Mucosa of rectum (tissue), 2 donors: ENCODE data around the gene AKAP8L.

Experiments used
- H3K27ac ChIP-seq, 2 donors: one replicate each; pipeline ENCODE4 v1.7.0; 2013; ENCODE audit warnings: inconsistent platforms in 2 of 2, low read depth in 2 of 2, low read length in 2 of 2
- H3K27me3 ChIP-seq, 2 donors: one replicate each; pipeline ENCODE4 v1.7.0; 2013; ENCODE audit warnings: low read length in 2 of 2; ENCODE audit not compliant: control insufficient read depth in 2 of 2, insufficient read depth in 2 of 2
- H3K36me3 ChIP-seq, 2 donors: one replicate each; pipeline ENCODE4 v1.7.0; 2013; ENCODE audit warnings: low read length in 2 of 2; ENCODE audit not compliant: control insufficient read depth in 2 of 2, insufficient read depth in 2 of 2
- H3K4me1 ChIP-seq, 2 donors: one replicate each; pipeline ENCODE4 v1.7.0; 2013; ENCODE audit warnings: low read length in 2 of 2, mild to moderate bottlenecking in 1 of 2; ENCODE audit not compliant: control insufficient read depth in 2 of 2, insufficient read depth in 2 of 2
- H3K4me3 ChIP-seq, 2 donors: one replicate each; pipeline ENCODE4 v1.7.0; 2013; ENCODE audit warnings: low read length in 2 of 2
- H3K9ac ChIP-seq, 2 donors: one replicate each; pipeline ENCODE4 v1.7.0; 2013; ENCODE audit warnings: low read length in 2 of 2, low read depth in 1 of 2, mild to moderate bottlenecking in 1 of 2
- H3K9me3 ChIP-seq, 2 donors: one replicate each; pipeline ENCODE4 v1.7.0; 2013; ENCODE audit warnings: low read length in 2 of 2; ENCODE audit not compliant: control insufficient read depth in 2 of 2
- donor health status: healthy.
- donor health status: Normal muscosa, but diverticular disease.

Gene AKAP8L

GRCh38 chr19:15456441-15456840, 37.7 kb upstream of the AKAP8L start:
- peaks cover 14 to 23% of the 10 kb centered on the region in 2 donors for H3K27me3 ChIP-seq

GRCh38 chr19:15455996-15456395, 37.2 kb upstream of the AKAP8L start:
- peaks cover 0 to 6% of the 10 kb centered on the region in 2 donors for H3K36me3 ChIP-seq
- no peak overlapping the region for H3K27ac ChIP-seq
- H3K9ac ChIP-seq = no peak overlapping the region
- H3K4me3 ChIP-seq = no peak overlapping the region
- peaks cover 14 to 23% of the 10 kb centered on the region in 2 donors for H3K27me3 ChIP-seq
- peaks cover 5 to 6% of the 10 kb centered on the region in 2 donors for H3K4me1 ChIP-seq
- H3K9me3 ChIP-seq = no peaks in the 10 kb centered on the region

More at GRCh38 chr19:15456441-15456840, 37.7 kb upstream of the AKAP8L start:
- Histone ChIP-seq H3K9me3 (no peaks in the 10 kb centered on the region), H3K9ac (no peak overlapping the region), H3K36me3 (peaks cover 0 to 6% of the 10 kb centered on the region in 2 donors), H3K4me1 (peaks cover 5 to 6% of the 10 kb centered on the region in 2 donors), H3K27ac (no peak overlapping the region), H3K4me3 (no peak overlapping the region)

GRCh38 chr19:15453906-15454860, 35.4 kb upstream of the AKAP8L start:
- no peaks in the 10 kb centered on the region for H3K9me3 ChIP-seq
- H3K27me3 ChIP-seq = peaks cover 14 to 23% of the 10 kb centered on the region in 2 donors
- H3K4me3 ChIP-seq = no peak overlapping the region
- peaks cover 7% of the 10 kb centered on the region in 2 donors for H3K4me1 ChIP-seq
- no peak overlapping the region for H3K9ac ChIP-seq
- H3K27ac ChIP-seq = no peak overlapping the region
- H3K36me3 ChIP-seq = peaks cover 0 to 6% of the 10 kb centered on the region in 2 donors

GRCh38 chr19:15453091-15453578, 34.3 kb upstream of the AKAP8L start:
- Histone ChIP-seq H3K4me1 (peaks cover 12 to 13% of the 10 kb centered on the region in 2 donors), H3K9ac (no peak overlapping the region), H3K27ac (peak overlapping the region in 1 of 2 donors; percentile 24), H3K9me3 (no peaks in the 10 kb centered on the region), H3K27me3 (peaks cover 14 to 23% of the 10 kb centered on the region in 2 donors), H3K4me3 (peak overlapping the region; percentile 40 to 61), H3K36me3 (peaks cover 0 to 6% of the 10 kb centered on the region in 2 donors)

- peaks cover 12 to 13% of the 10 kb centered on the region in 2 donors for H3K4me1 ChIP-seq
- peak overlapping the region; percentile 40 to 61 for H3K4me3 ChIP-seq
- H3K9me3 ChIP-seq = no peaks in the 10 kb centered on the region
- H3K9ac ChIP-seq = no peak overlapping the region
- peaks cover 14 to 20% of the 10 kb centered on the region in 2 donors for H3K27me3 ChIP-seq
- H3K27ac ChIP-seq = peak overlapping the region; percentile 2 to 24
- peaks cover 0 to 6% of the 10 kb centered on the region in 2 donors for H3K36me3 ChIP-seq
Measured at GRCh38 chr19:15452111-15453047, 33.6 kb upstream of the AKAP8L start.

- Histone ChIP-seq H3K27me3 (peaks cover 3 to 16% of the 10 kb centered on the region in 2 donors), H3K9me3 (no peaks in the 10 kb centered on the region), H3K9ac (no peak overlapping the region), H3K36me3 (peaks cover 0 to 6% of the 10 kb centered on the region in 2 donors), H3K4me1 (peaks cover 12 to 13% of the 10 kb centered on the region in 2 donors), H3K27ac (peak overlapping the region in 1 of 2 donors; percentile 2), H3K4me3 (no peak overlapping the region)
Measured at GRCh38 chr19:15450528-15450890, 31.7 kb upstream of the AKAP8L start.

- H3K9me3 ChIP-seq = no peaks in the 10 kb centered on the region
- peak within 1 kb of the TSS; percentile 24 to 45 for H3K9ac ChIP-seq
- H3K4me3 ChIP-seq = peak within 1 kb of the TSS; percentile 62 to 68
- H3K27me3 ChIP-seq = peaks cover 3 to 10% of the 10 kb centered on the region in 2 donors
- H3K4me1 ChIP-seq = peaks cover 12 to 13% of the 10 kb centered on the region in 2 donors
- peaks cover 0 to 6% of the 10 kb centered on the region in 2 donors for H3K36me3 ChIP-seq
- H3K27ac ChIP-seq = peak within 1 kb of the TSS in 1 of 2 donors; percentile 2
Measured at GRCh38 chr19:15449620-15450527, 31.1 kb upstream of the AKAP8L start, which contains the start of gene WIZ. Gene WIZ (minus strand): TSS chr19:15449956. CDS start chr19:15448307, 1,649 bp downstream.

- Histone ChIP-seq H3K27me3 (peaks cover 3 to 4% of the 10 kb centered on the region in 2 donors), H3K36me3 (no peaks in the 10 kb centered on the region), H3K9ac (peak overlapping the region; percentile 24 to 45), H3K4me1 (peaks cover 12 to 13% of the 10 kb centered on the region in 2 donors), H3K9me3 (no peaks in the 10 kb centered on the region), H3K4me3 (peak overlapping the region; percentile 60 to 68), H3K27ac (no peak overlapping the region)
Measured at GRCh38 chr19:15448778-15449619, 30.2 kb upstream of the AKAP8L start.
